A549 (cell line): Measurements from ENCODE around the gene LAMB2.

Source experiments
- EP300 ChIP-seq, 2 experiments: fragments of >200 bp; sonication (Bioruptor Twin); formaldehyde crosslinking; IDR thresholded peaks; 2 replicates in 1 of 2; 3 replicates in 1 of 2; pipeline ENCODE4 v1.6.1; 2016 to 2017
- NR3C1 ChIP-seq: fragments of >200 bp; sonication (Bioruptor Twin); formaldehyde crosslinking; IDR thresholded peaks from 3 replicates; pipeline ENCODE4 v1.6.1; 2017
- POLR2A ChIP-seq: IDR thresholded peaks from 2 replicates; pipeline ENCODE4 v1.6.1; 2012; ENCODE audit warnings: mild to moderate bottlenecking, low read length
- SMC3 ChIP-seq: fragments of >200 bp; sonication (Bioruptor Twin); formaldehyde crosslinking; IDR thresholded peaks from 3 replicates; pipeline ENCODE4 v1.6.1; 2018; ENCODE audit warnings: inconsistent platforms
- ZFP36 ChIP-seq: fragments of 450-650 bp; IDR thresholded peaks from 2 replicates; pipeline ENCODE4 v1.6.1; 2014; ENCODE audit warnings: borderline replicate concordance; ENCODE audit not compliant: partially characterized antibody
- TF ChIP-seq, protein P1 (sequence below): fragments of >200 bp; sonication (Bioruptor Twin); formaldehyde crosslinking; IDR thresholded peaks from 3 replicates; pipeline ENCODE4 v1.5.1; 2016
- TF ChIP-seq, protein P2 (sequence below): fragments of 250-450 bp; sonication (Bioruptor Pico); IDR thresholded peaks from 2 replicates; pipeline ENCODE4 v1.5.0; 2021; ENCODE audit warnings: mild to moderate bottlenecking, moderate library complexity, borderline replicate concordance
- TF ChIP-seq, protein P3 (sequence below): fragments of 250-450 bp; sonication (Bioruptor Pico); IDR thresholded peaks from 2 replicates; pipeline ENCODE4 v1.5.0; 2020; ENCODE audit warnings: low read depth, mild to moderate bottlenecking, moderate library complexity
- TF ChIP-seq, protein P4 (sequence below): IDR thresholded peaks from 2 replicates; pipeline ENCODE4 v1.6.1; 2012

DNA sequence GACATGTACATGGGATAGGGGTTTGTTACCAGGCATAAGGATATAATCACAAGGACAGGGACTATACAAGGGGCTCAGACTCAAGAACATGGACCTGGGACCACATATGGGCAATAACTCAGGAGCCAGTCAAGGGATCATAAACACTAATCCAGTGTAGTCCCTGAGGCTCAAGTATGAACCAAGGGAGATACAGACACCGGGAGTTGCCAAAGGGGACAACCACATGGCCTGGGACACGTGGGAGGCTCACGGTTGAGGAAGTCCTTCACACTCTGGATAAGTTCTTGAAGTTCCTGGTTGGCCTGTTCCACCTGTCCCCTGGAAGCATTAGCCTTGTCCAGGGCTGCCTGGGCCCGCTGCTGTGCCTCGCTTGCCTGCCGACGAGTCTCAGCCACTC lies 10.4 kb downstream of the LAMB2 start:
- TF ChIP-seq, protein P1, sequence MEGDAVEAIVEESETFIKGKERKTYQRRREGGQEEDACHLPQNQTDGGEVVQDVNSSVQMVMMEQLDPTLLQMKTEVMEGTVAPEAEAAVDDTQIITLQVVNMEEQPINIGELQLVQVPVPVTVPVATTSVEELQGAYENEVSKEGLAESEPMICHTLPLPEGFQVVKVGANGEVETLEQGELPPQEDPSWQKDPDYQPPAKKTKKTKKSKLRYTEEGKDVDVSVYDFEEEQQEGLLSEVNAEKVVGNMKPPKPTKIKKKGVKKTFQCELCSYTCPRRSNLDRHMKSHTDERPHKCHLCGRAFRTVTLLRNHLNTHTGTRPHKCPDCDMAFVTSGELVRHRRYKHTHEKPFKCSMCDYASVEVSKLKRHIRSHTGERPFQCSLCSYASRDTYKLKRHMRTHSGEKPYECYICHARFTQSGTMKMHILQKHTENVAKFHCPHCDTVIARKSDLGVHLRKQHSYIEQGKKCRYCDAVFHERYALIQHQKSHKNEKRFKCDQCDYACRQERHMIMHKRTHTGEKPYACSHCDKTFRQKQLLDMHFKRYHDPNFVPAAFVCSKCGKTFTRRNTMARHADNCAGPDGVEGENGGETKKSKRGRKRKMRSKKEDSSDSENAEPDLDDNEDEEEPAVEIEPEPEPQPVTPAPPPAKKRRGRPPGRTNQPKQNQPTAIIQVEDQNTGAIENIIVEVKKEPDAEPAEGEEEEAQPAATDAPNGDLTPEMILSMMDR = no peak
- TF ChIP-seq POLR2A (no peak), NR3C1 (no peak), EP300 (IDR thresholded peaks at IDR 0.05) (no peak), ZFP36 (no peak), SMC3 (no peak)
- TF ChIP-seq, protein P2, sequence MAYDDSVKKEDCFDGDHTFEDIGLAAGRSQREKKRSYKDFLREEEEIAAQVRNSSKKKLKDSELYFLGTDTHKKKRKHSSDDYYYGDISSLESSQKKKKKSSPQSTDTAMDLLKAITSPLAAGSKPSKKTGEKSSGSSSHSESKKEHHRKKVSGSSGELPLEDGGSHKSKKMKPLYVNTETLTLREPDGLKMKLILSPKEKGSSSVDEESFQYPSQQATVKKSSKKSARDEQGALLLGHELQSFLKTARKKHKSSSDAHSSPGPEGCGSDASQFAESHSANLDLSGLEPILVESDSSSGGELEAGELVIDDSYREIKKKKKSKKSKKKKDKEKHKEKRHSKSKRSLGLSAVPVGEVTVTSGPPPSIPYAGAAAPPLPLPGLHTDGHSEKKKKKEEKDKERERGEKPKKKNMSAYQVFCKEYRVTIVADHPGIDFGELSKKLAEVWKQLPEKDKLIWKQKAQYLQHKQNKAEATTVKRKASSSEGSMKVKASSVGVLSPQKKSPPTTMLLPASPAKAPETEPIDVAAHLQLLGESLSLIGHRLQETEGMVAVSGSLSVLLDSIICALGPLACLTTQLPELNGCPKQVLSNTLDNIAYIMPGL (CRISPR knock-in tag) = no peak
- TF ChIP-seq, protein P3, sequence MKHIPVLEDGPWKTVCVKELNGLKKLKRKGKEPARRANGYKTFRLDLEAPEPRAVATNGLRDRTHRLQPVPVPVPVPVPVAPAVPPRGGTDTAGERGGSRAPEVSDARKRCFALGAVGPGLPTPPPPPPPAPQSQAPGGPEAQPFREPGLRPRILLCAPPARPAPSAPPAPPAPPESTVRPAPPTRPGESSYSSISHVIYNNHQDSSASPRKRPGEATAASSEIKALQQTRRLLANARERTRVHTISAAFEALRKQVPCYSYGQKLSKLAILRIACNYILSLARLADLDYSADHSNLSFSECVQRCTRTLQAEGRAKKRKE (CRISPR knock-in tag) = no peak
- TF ChIP-seq, protein P4, sequence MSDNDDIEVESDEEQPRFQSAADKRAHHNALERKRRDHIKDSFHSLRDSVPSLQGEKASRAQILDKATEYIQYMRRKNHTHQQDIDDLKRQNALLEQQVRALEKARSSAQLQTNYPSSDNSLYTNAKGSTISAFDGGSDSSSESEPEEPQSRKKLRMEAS = no peak
